Liver (tissue), 3 donors: ENCODE measurements around the gene THADA.

Source experiments
- FOXA1 ChIP-seq: IDR thresholded peaks from 2 replicates; pipeline ENCODE4 v1.6.1; 2016; ENCODE audit warnings: antibody characterized with exemption
- GABPA ChIP-seq, 2 donors: IDR thresholded peaks in 1 of 2; conservative IDR thresholded peaks in 1 of 2; 2 replicates each; pipeline ENCODE4 v1.6.1; 2016; ENCODE audit warnings: antibody characterized with exemption in 2 of 2, mild to moderate bottlenecking in 1 of 2, moderate library complexity in 1 of 2
- RAD21 ChIP-seq, 2 donors: IDR thresholded peaks; 2 replicates each; pipeline ENCODE4 v1.6.1; 2016; ENCODE audit warnings: antibody characterized with exemption in 2 of 2, mild to moderate bottlenecking in 2 of 2
- YY1 ChIP-seq: IDR thresholded peaks from 2 replicates; pipeline ENCODE4 v1.6.1; 2016; ENCODE audit warnings: antibody characterized with exemption, mild to moderate bottlenecking
- TF ChIP-seq, protein P1 (sequence below): IDR thresholded peaks from 2 replicates; pipeline ENCODE4 v1.6.1; 2016; ENCODE audit warnings: antibody characterized with exemption
- TF ChIP-seq, protein P2 (sequence below): fragments of 150-350 bp; IDR thresholded peaks from 2 replicates; pipeline ENCODE4 v1.5.1; 2017; ENCODE audit warnings: improper control_type of control experiment, low read depth, low read length; ENCODE audit not compliant: missing input control
- TF ChIP-seq, protein P3 (sequence below): IDR thresholded peaks from 2 replicates; pipeline ENCODE4 v1.6.1; 2016; ENCODE audit warnings: antibody characterized with exemption, mild to moderate bottlenecking
- donor health status: healthy.
- donor health status: healthy.

DNA sequence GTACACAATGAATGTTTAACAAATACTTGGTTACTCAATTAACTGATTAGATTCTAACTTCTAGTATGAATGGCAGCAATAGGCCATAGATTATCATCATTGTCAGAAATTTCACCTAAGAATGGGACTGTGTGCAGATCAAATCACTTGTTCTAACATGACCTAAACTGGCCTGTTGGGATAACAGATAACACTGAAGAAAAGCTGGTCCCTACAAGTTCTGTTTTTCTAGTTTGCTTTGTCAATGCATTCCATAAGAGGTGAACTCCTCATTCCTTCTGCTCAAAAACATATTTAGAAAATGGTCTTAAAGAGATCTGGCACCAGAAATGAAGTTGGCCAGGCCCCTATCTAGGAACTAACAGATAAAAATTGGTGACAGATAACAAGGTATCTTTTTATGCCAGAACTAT lies 175.4 kb downstream of the THADA start:
- TF ChIP-seq, protein P1, sequence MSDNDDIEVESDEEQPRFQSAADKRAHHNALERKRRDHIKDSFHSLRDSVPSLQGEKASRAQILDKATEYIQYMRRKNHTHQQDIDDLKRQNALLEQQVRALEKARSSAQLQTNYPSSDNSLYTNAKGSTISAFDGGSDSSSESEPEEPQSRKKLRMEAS, result no peak
- TF ChIP-seq, protein P2, sequence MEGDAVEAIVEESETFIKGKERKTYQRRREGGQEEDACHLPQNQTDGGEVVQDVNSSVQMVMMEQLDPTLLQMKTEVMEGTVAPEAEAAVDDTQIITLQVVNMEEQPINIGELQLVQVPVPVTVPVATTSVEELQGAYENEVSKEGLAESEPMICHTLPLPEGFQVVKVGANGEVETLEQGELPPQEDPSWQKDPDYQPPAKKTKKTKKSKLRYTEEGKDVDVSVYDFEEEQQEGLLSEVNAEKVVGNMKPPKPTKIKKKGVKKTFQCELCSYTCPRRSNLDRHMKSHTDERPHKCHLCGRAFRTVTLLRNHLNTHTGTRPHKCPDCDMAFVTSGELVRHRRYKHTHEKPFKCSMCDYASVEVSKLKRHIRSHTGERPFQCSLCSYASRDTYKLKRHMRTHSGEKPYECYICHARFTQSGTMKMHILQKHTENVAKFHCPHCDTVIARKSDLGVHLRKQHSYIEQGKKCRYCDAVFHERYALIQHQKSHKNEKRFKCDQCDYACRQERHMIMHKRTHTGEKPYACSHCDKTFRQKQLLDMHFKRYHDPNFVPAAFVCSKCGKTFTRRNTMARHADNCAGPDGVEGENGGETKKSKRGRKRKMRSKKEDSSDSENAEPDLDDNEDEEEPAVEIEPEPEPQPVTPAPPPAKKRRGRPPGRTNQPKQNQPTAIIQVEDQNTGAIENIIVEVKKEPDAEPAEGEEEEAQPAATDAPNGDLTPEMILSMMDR, result no peak
- TF ChIP-seq GABPA (IDR thresholded peaks at IDR 0.05 in 1 of 2, conservative IDR thresholded peaks at IDR 0.05 in 1 of 2) (no peak), FOXA1 (no peak), YY1 (no peak), RAD21 (IDR thresholded peaks at IDR 0.05) (no peak)
- TF ChIP-seq, protein P3, sequence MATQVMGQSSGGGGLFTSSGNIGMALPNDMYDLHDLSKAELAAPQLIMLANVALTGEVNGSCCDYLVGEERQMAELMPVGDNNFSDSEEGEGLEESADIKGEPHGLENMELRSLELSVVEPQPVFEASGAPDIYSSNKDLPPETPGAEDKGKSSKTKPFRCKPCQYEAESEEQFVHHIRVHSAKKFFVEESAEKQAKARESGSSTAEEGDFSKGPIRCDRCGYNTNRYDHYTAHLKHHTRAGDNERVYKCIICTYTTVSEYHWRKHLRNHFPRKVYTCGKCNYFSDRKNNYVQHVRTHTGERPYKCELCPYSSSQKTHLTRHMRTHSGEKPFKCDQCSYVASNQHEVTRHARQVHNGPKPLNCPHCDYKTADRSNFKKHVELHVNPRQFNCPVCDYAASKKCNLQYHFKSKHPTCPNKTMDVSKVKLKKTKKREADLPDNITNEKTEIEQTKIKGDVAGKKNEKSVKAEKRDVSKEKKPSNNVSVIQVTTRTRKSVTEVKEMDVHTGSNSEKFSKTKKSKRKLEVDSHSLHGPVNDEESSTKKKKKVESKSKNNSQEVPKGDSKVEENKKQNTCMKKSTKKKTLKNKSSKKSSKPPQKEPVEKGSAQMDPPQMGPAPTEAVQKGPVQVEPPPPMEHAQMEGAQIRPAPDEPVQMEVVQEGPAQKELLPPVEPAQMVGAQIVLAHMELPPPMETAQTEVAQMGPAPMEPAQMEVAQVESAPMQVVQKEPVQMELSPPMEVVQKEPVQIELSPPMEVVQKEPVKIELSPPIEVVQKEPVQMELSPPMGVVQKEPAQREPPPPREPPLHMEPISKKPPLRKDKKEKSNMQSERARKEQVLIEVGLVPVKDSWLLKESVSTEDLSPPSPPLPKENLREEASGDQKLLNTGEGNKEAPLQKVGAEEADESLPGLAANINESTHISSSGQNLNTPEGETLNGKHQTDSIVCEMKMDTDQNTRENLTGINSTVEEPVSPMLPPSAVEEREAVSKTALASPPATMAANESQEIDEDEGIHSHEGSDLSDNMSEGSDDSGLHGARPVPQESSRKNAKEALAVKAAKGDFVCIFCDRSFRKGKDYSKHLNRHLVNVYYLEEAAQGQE, result no peak
